H1 (cell line): Measurements from ENCODE around the gene P2RY13. TPM values are rescaled to one million over a fixed set of nuclear protein-coding genes. Genes with fewer than 3 reads are reported as not detected.

Source experiments
- CTCF ChIA-PET: fragments of 300-600 bp; sonication (Branson Sonifier 250); formaldehyde crosslinking; loops from one replicate; lab custom pipeline; 2021; ENCODE audit not compliant: partially characterized antibody; lab: Charles Lee
- POLR2A ChIA-PET: fragments of 300-600 bp; sonication (Branson Sonifier 250); formaldehyde crosslinking; loops from one replicate; lab custom pipeline; 2021; ENCODE audit warnings: inconsistent platforms; ENCODE audit not compliant: partially characterized antibody; lab: Charles Lee
- DNase-seq, 2 experiments: peaks; one replicate each; pipeline versions ENCODE4 v3.0.0 to v3.0.0-alpha.2; 2010 to 2022; ENCODE audit warnings: low spot score in 2 of 2, low read depth in 1 of 2, mixed read lengths in 1 of 2
- FAIRE-seq: peaks from 2 replicates; lab custom pipeline; 2011; peaks lifted over from hg19 to GRCh38; lab: Jason Lieb, UNC
- H2AFZ ChIP-seq: 2 replicates; pipeline ENCODE4 v1.8.1; 2012; ENCODE audit warnings: low read length, inconsistent platforms
- H2AK5ac ChIP-seq: 2 replicates; pipeline ENCODE4 v1.6.1; 2013; ENCODE audit warnings: low read depth, low read length
- H2BK120ac ChIP-seq: replicated peaks from 2 replicates; pipeline ENCODE3; 2013; ENCODE audit warnings: low read depth, low read length, inconsistent platforms
- H2BK12ac ChIP-seq: 2 replicates; pipeline ENCODE4 v1.6.1; 2013; ENCODE audit warnings: low read depth, low read length
- H2BK15ac ChIP-seq: 2 replicates; pipeline ENCODE4 v1.6.1; 2013; ENCODE audit warnings: low read length
- H2BK20ac ChIP-seq: 2 replicates; pipeline ENCODE4 v1.6.1; 2013; ENCODE audit warnings: low read length
- H2BK5ac ChIP-seq: 2 replicates; pipeline ENCODE4 v1.6.1; 2013; ENCODE audit warnings: low read depth, low read length
- H3K14ac ChIP-seq: 2 replicates; pipeline ENCODE4 v1.6.1; 2013; ENCODE audit warnings: inconsistent platforms; ENCODE audit not compliant: insufficient read length
- H3K18ac ChIP-seq: 2 replicates; pipeline ENCODE4 v1.6.1; 2013; ENCODE audit warnings: low read length; ENCODE audit errors: extremely low read depth
- H3K23ac ChIP-seq: 2 replicates; pipeline ENCODE4 v1.6.1; 2013; ENCODE audit warnings: inconsistent platforms; ENCODE audit not compliant: insufficient read length
- H3K23me2 ChIP-seq: 2 replicates; pipeline ENCODE4 v1.6.1; 2013; ENCODE audit warnings: low read depth, low read length
- H3K27ac ChIP-seq: 2 replicates; pipeline ENCODE4 v1.6.1; 2011; ENCODE audit warnings: low read depth, low read length, inconsistent platforms
- H3K27me3 ChIP-seq, 4 experiments: replicated peaks in 1 of 4; 1 replicate in 1 of 4; 2 replicates in 3 of 4; pipeline versions ENCODE4 v1.6.1 to v1.8.1; 2011 to 2013; ENCODE audit warnings: low read length in 3 of 4, mild to moderate bottlenecking in 3 of 4, inconsistent platforms in 2 of 4, mixed read lengths in 2 of 4, moderate library complexity in 1 of 4; ENCODE audit not compliant: control insufficient read depth in 3 of 4, insufficient read depth in 3 of 4; ENCODE audit errors: extremely low read depth in 1 of 4
- H3K36me3 ChIP-seq, 4 experiments: 2 replicates each; pipeline versions ENCODE4 v1.6.1 to v1.8.1; 2011 to 2013; ENCODE audit warnings: mild to moderate bottlenecking in 4 of 4, low read length in 3 of 4, moderate library complexity in 2 of 4, control low read depth in 1 of 4, inconsistent platforms in 1 of 4; ENCODE audit not compliant: insufficient read depth in 4 of 4, control insufficient read depth in 2 of 4
- H3K4ac ChIP-seq: replicated peaks from 2 replicates; pipeline ENCODE3; 2013; ENCODE audit warnings: low read length, low read depth, mixed read lengths, inconsistent platforms; ENCODE audit not compliant: insufficient read length
- H3K4me1 ChIP-seq, 4 experiments: replicated peaks in 1 of 4; 1 replicate in 1 of 4; 2 replicates in 3 of 4; pipeline versions ENCODE4 v1.6.1 to v1.8.1; 2011 to 2013; ENCODE audit warnings: low read length in 3 of 4, inconsistent platforms in 2 of 4, mixed read lengths in 1 of 4; ENCODE audit not compliant: insufficient read depth in 4 of 4, control insufficient read depth in 3 of 4
- H3K4me2 ChIP-seq, 2 experiments: 2 replicates each; pipeline versions ENCODE4 v1.6.1 to v1.8.1; 2011 to 2013; ENCODE audit warnings: low read depth in 2 of 2, low read length in 2 of 2, control low read depth in 1 of 2, inconsistent platforms in 1 of 2, mild to moderate bottlenecking in 1 of 2; ENCODE audit not compliant: insufficient read depth in 1 of 2
- H3K4me3 ChIP-seq, 4 experiments: fragments of 200-600, 300-600 bp in 1 of 4; sonication (generic), shearing (Covaris generic), sonication (Bioruptor Twin) in 1 of 4; 2 replicates each; pipeline versions ENCODE4 v1.5.1 to v1.8.1; 2011 to 2016; ENCODE audit warnings: low read length in 4 of 4, low read depth in 3 of 4, control low read depth in 2 of 4, inconsistent platforms in 2 of 4, mild to moderate bottlenecking in 2 of 4, mixed read lengths in 1 of 4, moderate library complexity in 1 of 4; ENCODE audit not compliant: insufficient read depth in 2 of 4; ENCODE audit errors: extremely low read depth in 1 of 4
- H3K56ac ChIP-seq: replicated peaks from 2 replicates; pipeline ENCODE3; 2013; ENCODE audit warnings: low read depth, mild to moderate bottlenecking, mixed read lengths, low read length, inconsistent platforms; ENCODE audit not compliant: insufficient read length
- H3K79me1 ChIP-seq: 2 replicates; pipeline ENCODE4 v1.6.1; 2013; ENCODE audit warnings: low read depth, low read length, control low read depth
- H3K79me2 ChIP-seq, 2 experiments: 2 replicates each; pipeline versions ENCODE4 v1.6.1 to v1.8.1; 2012 to 2013; ENCODE audit warnings: low read length in 2 of 2, mild to moderate bottlenecking in 2 of 2, inconsistent platforms in 1 of 2; ENCODE audit not compliant: insufficient read depth in 2 of 2, control insufficient read depth in 1 of 2
- H3K9ac ChIP-seq, 4 experiments: replicated peaks in 1 of 4; 1 replicate in 1 of 4; 2 replicates in 3 of 4; pipeline versions ENCODE4 v1.6.1 to v1.8.1; 2011 to 2013; ENCODE audit warnings: low read depth in 3 of 4, low read length in 3 of 4, control low read depth in 2 of 4, mild to moderate bottlenecking in 2 of 4, moderate library complexity in 2 of 4, inconsistent platforms in 1 of 4; ENCODE audit errors: extremely low read depth in 1 of 4
- H3K9me3 ChIP-seq, 2 experiments: 2 replicates each; pipeline versions ENCODE4 v1.6.1 to v1.8.1; 2012 to 2013; ENCODE audit warnings: mild to moderate bottlenecking in 2 of 2, moderate library complexity in 2 of 2, control low read depth in 1 of 2, inconsistent platforms in 1 of 2, low read depth in 1 of 2, low read length in 1 of 2, mixed read lengths in 1 of 2; ENCODE audit not compliant: insufficient read depth in 2 of 2
- H4K20me1 ChIP-seq, 2 experiments: replicated peaks in 1 of 2; 2 replicates each; pipeline versions ENCODE3 to v1.8.1; 2011 to 2013; ENCODE audit warnings: inconsistent platforms in 2 of 2, low read length in 2 of 2, mild to moderate bottlenecking in 1 of 2; ENCODE audit not compliant: insufficient read depth in 2 of 2, control insufficient read depth in 1 of 2
- H4K5ac ChIP-seq: 2 replicates; pipeline ENCODE4 v1.6.1; 2013; ENCODE audit warnings: low read length, low read depth, mixed read lengths, inconsistent platforms; ENCODE audit not compliant: insufficient read length
- H4K8ac ChIP-seq: 2 replicates; pipeline ENCODE4 v1.8.0; 2013; ENCODE audit warnings: mild to moderate bottlenecking, moderate library complexity, low read length, inconsistent platforms; ENCODE audit not compliant: insufficient read depth; ENCODE audit errors: extremely low read depth
- H4K91ac ChIP-seq: replicated peaks from 2 replicates; pipeline ENCODE3; 2013; ENCODE audit warnings: low read length, mixed read lengths, inconsistent platforms; ENCODE audit not compliant: insufficient read length
- SAP30 ChIP-seq: fragments of 300-600 bp; sonication (generic); IDR thresholded peaks from 2 replicates; pipeline ENCODE4 v1.7.1; 2012; ENCODE audit warnings: low read length, moderate library complexity, mild to moderate bottlenecking, inconsistent platforms; ENCODE audit not compliant: insufficient read depth, insufficient replicate concordance
- SUZ12 ChIP-seq: fragments of 200-600 bp; sonication (generic); IDR thresholded peaks from 2 replicates; pipeline ENCODE4 v1.6.1; 2012; ENCODE audit warnings: mild to moderate bottlenecking, inconsistent platforms, low read length, moderate library complexity, mixed read lengths
- WGBS, 2 experiments: shearing (Covaris generic) in 1 of 2; methylation state at CpG; one replicate each; pipeline versions ENCODE4 v1.1.6 to v1.1.7; 2013 to 2015; ENCODE audit warnings: low lambda C conversion rate in 2 of 2, mixed read lengths in 2 of 2, inconsistent platforms in 1 of 2, low coverage in 1 of 2, missing lambda C conversion rate in 1 of 2; ENCODE audit not compliant: insufficient replicate concordance in 2 of 2, insufficient coverage in 1 of 2, insufficient read length in 1 of 2; ENCODE audit errors: extremely low coverage in 1 of 2, missing lambda C conversion rate in 1 of 2; 5-methylcytosine and 5-hydroxymethylcytosine counted together
- long read RNA-seq, 2 experiments: library from RNA in 1 of 2; library from capped mRNA in 1 of 2; stranded (forward); transcript quantifications; one replicate each; pipeline ENCODE4 v2.0.0, GENCODE V29; 2021; ENCODE audit warnings: inconsistent platforms in 1 of 2
- polyA minus RNA-seq, 3 experiments: library from RNA; depleted of rRNA, polyadenylated mRNA; stranded (reverse); fragments of >200 nt; gene quantifications; 1 replicate in 2 of 3; 2 replicates in 1 of 3; pipeline ENCODE4 v1.2.3, GENCODE V29; 2011
- polyA plus RNA-seq, 7 experiments: library from polyadenylated mRNA; depleted of rRNA in 3 of 7; stranded (reverse) in 5 of 7; unstranded in 2 of 7; fragments of >200 nt in 5 of 7; fragments of 200-250 nt in 2 of 7; gene quantifications; 1 replicate in 5 of 7; 2 replicates in 1 of 7; 4 replicates in 1 of 7; pipeline versions ENCODE4 v1.2.1 to v1.2.3, GENCODE V29; 2011 to 2013; ENCODE audit warnings: missing spikeins in 2 of 7, mixed read lengths in 2 of 7
- total RNA-seq: library from RNA; stranded (reverse); fragmentation: NEBNext Ultra II Directional; extraction: Animal tissue kit (Norgen Biotek cat#: 25700); gene quantifications from 2 replicates; pipeline ENCODE4 v1.2.1, GENCODE V29; 2021

P2RY13 gene
- total RNA-seq, result not detected in 2 replicates
- not detected in 2 replicates for polyA plus RNA-seq (2011; rRNA removed)
- not detected for polyA plus RNA-seq (2011; cell fraction: cytosol; rRNA removed)
- polyA plus RNA-seq (2011; cell fraction: nucleus; rRNA removed), result not detected
- polyA plus RNA-seq (2012, experiment 1 of 2), result not detected in 4 replicates
- not detected for polyA plus RNA-seq (2012, experiment 2 of 2)
- not detected for polyA plus RNA-seq (2013, experiment 1 of 2)
- not detected for polyA plus RNA-seq (2013, experiment 2 of 2)
- not detected in 2 replicates for polyA minus RNA-seq (2011; rRNA and poly(A)+ RNA removed)
- not detected for polyA minus RNA-seq (2011; cell fraction: cytosol; rRNA and poly(A)+ RNA removed)
- not detected for polyA minus RNA-seq (2011; cell fraction: nucleus; rRNA and poly(A)+ RNA removed)
- long read RNA-seq, experiment 1, result 0 reads
- long read RNA-seq, experiment 2, result 0 reads

DNA sequence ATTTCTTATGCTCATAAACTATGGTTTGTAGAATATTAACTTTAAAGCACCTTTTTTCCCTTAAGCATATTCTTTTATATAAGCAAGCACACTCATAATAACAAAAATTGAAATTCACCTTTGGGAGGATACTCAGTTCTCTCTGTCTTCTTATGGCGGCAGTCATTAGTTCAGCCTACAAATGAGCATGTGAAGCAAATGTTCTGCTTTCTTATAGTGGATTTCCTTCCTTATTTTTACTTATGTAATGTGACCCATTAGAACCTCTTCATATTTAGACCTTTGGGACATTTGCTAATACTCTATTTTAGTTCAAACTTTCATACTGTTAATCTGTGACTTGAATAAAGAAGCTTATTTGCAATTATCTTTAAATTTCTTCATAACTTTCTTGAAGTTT lies at the start of gene P2RY13:
P2RY13 (minus strand) TSS at position 187 of the 400 bp plus-strand sequence; CDS start at position 166, 21 bp downstream.
- no peak within 1 kb of the TSS for H4K91ac ChIP-seq
- H2BK5ac ChIP-seq, result no peak within 1 kb of the TSS
- no peak within 1 kb of the TSS for H3K23ac ChIP-seq
- H3K18ac ChIP-seq, result no peak within 1 kb of the TSS
- 82% methylated on average over 1 of the region's 1 CpG; no CpG with 5 or more reads in 1 of the 2 experiments for WGBS, 2 experiments
- no peak within 1 kb of the TSS for H3K14ac ChIP-seq
- DNase-seq, result no peak
- no peak within 1 kb of the TSS for H2BK15ac ChIP-seq
- H2BK12ac ChIP-seq, result no peak within 1 kb of the TSS
- no peak within 1 kb of the TSS for H2BK20ac ChIP-seq
- no peak within 1 kb of the TSS for H3K56ac ChIP-seq
- no peaks in the 10 kb centered on the region for H3K23me2 ChIP-seq
- H3K79me2 ChIP-seq, result no peaks in the 10 kb centered on the region
- no peak within 1 kb of the TSS for H2AK5ac ChIP-seq
- no peak within 1 kb of the TSS for H4K5ac ChIP-seq
- CTCF ChIA-PET, result interaction anchor here (0.6 to 1.6 kb wide), 3 partner anchors 11 to 110 kb away, joined by 3 to 4 read pairs (median 3); no protein-coding TSS in a partner anchor
- no peak within 1 kb of the TSS for H3K4ac ChIP-seq
- H2AFZ ChIP-seq, result no peak within 1 kb of the TSS
- no peaks in the 10 kb centered on the region; a peak in 2 of 7 replicates for H3K4me1 ChIP-seq
- H3K9ac ChIP-seq, result no peak within 1 kb of the TSS
- no peak within 1 kb of the TSS for H3K27ac ChIP-seq
- H3K79me1 ChIP-seq, result no peaks in the 10 kb centered on the region
- no peak within 1 kb of the TSS for H4K8ac ChIP-seq
- H3K27me3 ChIP-seq, result no peaks in the 10 kb centered on the region
- FAIRE-seq, result no peak
- no peaks in the 10 kb centered on the region for H3K36me3 ChIP-seq
- no peaks in the 10 kb centered on the region for H4K20me1 ChIP-seq
- POLR2A ChIA-PET, result no interaction called here
- H3K4me2 ChIP-seq, result no peak within 1 kb of the TSS
- no peaks in the 10 kb centered on the region for H3K9me3 ChIP-seq
- no peak within 1 kb of the TSS for H3K4me3 ChIP-seq
- TF ChIP-seq SAP30 (no peak), SUZ12 (no peak)
- H2BK120ac ChIP-seq, result no peak within 1 kb of the TSS
